IMR-90 (cell line): Measurements from ENCODE around the gene SESN2. TPM values are rescaled to one million over a fixed set of nuclear protein-coding genes. Genes with fewer than 3 reads are reported as not detected.

Experiments
- ATAC-seq: fragments of 200-7000 bp; cut with Tn5 transposase; 2 replicates; pipeline ENCODE4 v1.9.1; 2020; ENCODE audit warnings: low read depth, mild to moderate bottlenecking, moderate library complexity
- BruUV-seq: library from RNA; stranded (reverse); fragments of 400-500 nt; replicated peaks from 2 replicates; lab custom pipeline; 2021; lab: Mats Ljungman, UMichigan
- CTCF ChIA-PET: fragments of 300-600 bp; formaldehyde crosslinking; extraction: SDS; loops from one replicate; lab custom pipeline; 2021; ENCODE audit warnings: antibody characterized with exemption; lab: Yijun Ruan, JAX
- POLR2A ChIA-PET: fragments of 300-600 bp; sonication (Branson Sonifier 250); formaldehyde crosslinking; loops from one replicate; lab custom pipeline; 2022; ENCODE audit warnings: antibody characterized with exemption; ENCODE audit not compliant: unreplicated experiment; lab: Charles Lee
- DNase-seq: peaks from one replicate; pipeline ENCODE4 v3.0.0; 2013
- H2AFZ ChIP-seq: replicated peaks from 2 replicates; pipeline ENCODE3; 2013; ENCODE audit warnings: low read length, mild to moderate bottlenecking; ENCODE audit not compliant: poor library complexity
- H2AK5ac ChIP-seq: 2 replicates; pipeline ENCODE4 v1.6.1; 2013; ENCODE audit warnings: low read depth, low read length, inconsistent platforms
- H2AK9ac ChIP-seq: replicated peaks from 2 replicates; pipeline ENCODE3; 2013; ENCODE audit warnings: mild to moderate bottlenecking, low read depth, low read length, moderate library complexity; ENCODE audit not compliant: poor library complexity
- H2BK120ac ChIP-seq: 2 replicates; pipeline ENCODE4 v1.6.1; 2013; ENCODE audit warnings: low read depth, low read length, inconsistent platforms
- H2BK15ac ChIP-seq: 3 replicates; pipeline ENCODE4 v1.6.1; 2013; ENCODE audit warnings: low read depth, low read length, inconsistent platforms
- H2BK20ac ChIP-seq: 2 replicates; pipeline ENCODE4 v1.6.1; 2013; ENCODE audit warnings: low read depth, mild to moderate bottlenecking, inconsistent platforms, low read length, moderate library complexity
- H2BK5ac ChIP-seq: 2 replicates; pipeline ENCODE4 v1.6.1; 2013; ENCODE audit warnings: mild to moderate bottlenecking, low read depth, low read length, inconsistent platforms; ENCODE audit not compliant: poor library complexity, severe bottlenecking
- H3K14ac ChIP-seq: replicated peaks from 2 replicates; pipeline ENCODE4 v1.6.1; 2013; ENCODE audit warnings: low read depth, low read length, inconsistent platforms
- H3K18ac ChIP-seq: 2 replicates; pipeline ENCODE4 v1.6.1; 2013; ENCODE audit warnings: low read depth, low read length, control low read depth
- H3K23ac ChIP-seq: 2 replicates; pipeline ENCODE4 v1.6.1; 2013; ENCODE audit warnings: low read depth, low read length, inconsistent platforms
- H3K27ac ChIP-seq: 2 replicates; pipeline ENCODE4 v1.5.1; 2013; ENCODE audit warnings: mild to moderate bottlenecking, control low read depth, low read length; ENCODE audit not compliant: insufficient read depth
- H3K27me3 ChIP-seq: 2 replicates; pipeline ENCODE4 v1.6.1; 2013; ENCODE audit warnings: low read length; ENCODE audit not compliant: control insufficient read depth, insufficient read depth
- H3K36me3 ChIP-seq: 2 replicates; pipeline ENCODE4 v1.6.1; 2013; ENCODE audit warnings: low read length, mixed read lengths; ENCODE audit not compliant: control insufficient read depth, insufficient read depth
- H3K4ac ChIP-seq: 2 replicates; pipeline ENCODE4 v1.6.1; 2013; ENCODE audit warnings: low read depth, low read length, inconsistent platforms
- H3K4me1 ChIP-seq: 2 replicates; pipeline ENCODE4 v1.6.1; 2013; ENCODE audit warnings: low read length, mixed read lengths; ENCODE audit not compliant: control insufficient read depth, insufficient read depth
- H3K4me2 ChIP-seq: 2 replicates; pipeline ENCODE4 v1.6.1; 2013; ENCODE audit warnings: low read depth, mild to moderate bottlenecking, control low read depth, low read length, moderate library complexity
- H3K4me3 ChIP-seq: 2 replicates; pipeline ENCODE4 v1.5.1; 2013; ENCODE audit warnings: low read depth, mild to moderate bottlenecking, control low read depth, low read length, moderate library complexity; ENCODE audit not compliant: insufficient read depth
- H3K56ac ChIP-seq: 2 replicates; pipeline ENCODE4 v1.6.1; 2013; ENCODE audit warnings: low read length, inconsistent platforms; ENCODE audit not compliant: insufficient read depth; ENCODE audit errors: extremely low read depth
- H3K79me1 ChIP-seq, 2 experiments: 2 replicates each; pipeline ENCODE4 v1.6.1; 2013; ENCODE audit warnings: low read length in 2 of 2, inconsistent platforms in 1 of 2, low read depth in 1 of 2
- H3K9ac ChIP-seq: 2 replicates; pipeline ENCODE4 v1.6.1; 2013; ENCODE audit warnings: low read depth, low read length, control low read depth
- H3K9me1 ChIP-seq: 2 replicates; pipeline ENCODE4 v1.6.1; 2013; ENCODE audit warnings: low read length, inconsistent platforms; ENCODE audit not compliant: insufficient read depth
- H3K9me3 ChIP-seq: 2 replicates; pipeline ENCODE4 v1.6.1; 2013; ENCODE audit warnings: low read length; ENCODE audit not compliant: control insufficient read depth, insufficient read depth
- H4K20me1 ChIP-seq: 2 replicates; pipeline ENCODE4 v1.6.1; 2013; ENCODE audit warnings: low read length, inconsistent platforms; ENCODE audit not compliant: insufficient read depth
- H4K5ac ChIP-seq: 2 replicates; pipeline ENCODE4 v1.6.1; 2013; ENCODE audit warnings: mild to moderate bottlenecking, low read depth, low read length, control low read depth
- H4K8ac ChIP-seq, 2 experiments: 2 replicates each; pipeline ENCODE4 v1.6.1; 2013; ENCODE audit warnings: low read depth in 2 of 2, low read length in 2 of 2, control low read depth in 1 of 2, inconsistent platforms in 1 of 2
- H4K91ac ChIP-seq: 2 replicates; pipeline ENCODE4 v1.6.1; 2013; ENCODE audit warnings: low read depth, low read length, inconsistent platforms; ENCODE audit not compliant: insufficient read depth
- FOS ChIP-seq: fragments of 150-350 bp; IDR thresholded peaks from 2 replicates; pipeline ENCODE4 v1.6.1; 2016; ENCODE audit warnings: low read depth, low read length
- MXI1 ChIP-seq: IDR thresholded peaks from 2 replicates; pipeline ENCODE4 v1.6.1; 2012; ENCODE audit warnings: low read depth, mild to moderate bottlenecking, low read length, moderate library complexity, borderline replicate concordance
- whole genome bisulfite sequencing, 2 experiments: methylation state at CpG; one replicate each; pipeline versions ENCODE4 v1.1.5 to v1.1.7; 2013; ENCODE audit warnings: missing lambda C conversion rate in 2 of 2; ENCODE audit not compliant: insufficient read length in 1 of 2; ENCODE audit errors: extremely low coverage in 2 of 2; 5-methylcytosine and 5-hydroxymethylcytosine counted together
- dilution Hi-C: fragments of 300-500 bp; cut with HindIII; formaldehyde crosslinking; loops from one replicate; pipeline ENCODE4 v1.14.3; 2018; ENCODE audit warnings: low sequenced_read_pairs; ENCODE audit not compliant: unreplicated experiment
- in situ Hi-C: fragments of 300-500 bp; cut with MboI; formaldehyde crosslinking; loops from 3 replicates; pipeline ENCODE4 v1.14.3; 2019; ENCODE audit warnings: low sequenced_read_pairs, inconsistent platforms, mixed read lengths
- intact Hi-C: fragments of 100-400 bp; cut with micrococcal nuclease; formaldehyde crosslinking; loops from 2 replicates; pipeline ENCODE4 v1.10.0; 2022
- polyA plus RNA-seq, 3 experiments: library from polyadenylated mRNA; depleted of rRNA; stranded (reverse); fragments of >200 nt; gene quantifications; 2 replicates each; pipeline ENCODE4 v1.2.3, GENCODE V29; 2012; ENCODE audit warnings: low replicate concordance in 1 of 3
- total RNA-seq: library from RNA; depleted of rRNA; stranded (reverse); fragments of >200 nt; gene quantifications from 2 replicates; pipeline ENCODE4 v1.2.3, GENCODE V29; 2012
- TF ChIP-seq, protein P1 (sequence below): fragments of 150-350 bp; IDR thresholded peaks from 2 replicates; pipeline ENCODE4 v1.6.1; 2016; ENCODE audit warnings: low read depth, mild to moderate bottlenecking, low read length, moderate library complexity, borderline replicate concordance

The SESN2 gene
- total and polyA plus RNA-seq, 2 of the 4 experiments (the other 2 are of a cell fraction), result 10.2 to 20.9 TPM

DNA sequence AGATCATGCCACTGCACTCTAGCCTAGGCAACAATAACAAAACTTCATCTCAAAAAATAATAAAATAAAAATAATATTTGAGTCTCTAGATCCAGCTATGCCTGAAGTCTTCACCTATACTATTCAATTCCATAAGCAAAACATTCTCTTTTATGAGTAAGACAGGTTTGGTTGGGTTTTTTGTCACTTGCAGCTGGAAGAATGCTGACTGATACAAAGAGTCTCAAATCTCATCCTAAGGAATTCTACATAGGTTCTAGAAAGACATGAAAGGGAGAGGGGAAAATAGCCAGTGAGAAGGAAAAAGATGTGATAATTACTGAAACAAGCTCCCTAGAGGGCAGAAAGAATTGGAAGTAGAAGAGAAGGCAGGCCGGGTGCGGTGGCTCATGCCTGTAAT lies 39.1 kb downstream of the SESN2 start:
- CTCF ChIA-PET, result interaction anchor here (0.5 kb wide), 1 partner anchor 475 kb away, joined by 9 read pairs; no protein-coding TSS in a partner anchor
- WGBS, 2 experiments, result 100% methylated on average over 2 of the region's 2 CpGs; no CpG with 5 or more reads in 1 of the 2 experiments
- no peak for ATAC-seq

More for the DNA sequence above, 39.1 kb downstream of the SESN2 start:
- dilution Hi-C loops (no loop called here), in situ Hi-C loops (no loop called here), intact Hi-C loops (no loop called here)
- BruUV-seq, result no TSS peak
- Histone ChIP-seq H3K23ac (no peak overlapping the region), H2AK9ac (no peak overlapping the region), H3K79me1 (no peaks in the 10 kb centered on the region), H3K56ac (no peak overlapping the region), H3K4me2 (no peak overlapping the region), H2AK5ac (no peak overlapping the region), H3K27ac (no peak overlapping the region), H2BK120ac (no peak overlapping the region), H3K9me1 (peaks cover 7% of the 10 kb centered on the region; the same call in 1 of the 2 replicates), H3K4me1 (peaks cover 2% of the 10 kb centered on the region; the same call in 1 of the 2 replicates), H2BK15ac (no peak overlapping the region), H3K9me3 (no peaks in the 10 kb centered on the region), H3K14ac (no peak overlapping the region), H3K9ac (no peak overlapping the region), H4K91ac (no peak overlapping the region), H2BK20ac (no peak overlapping the region), H3K36me3 (no peaks in the 10 kb centered on the region), H2AFZ (no peak overlapping the region), H4K8ac (no peak overlapping the region), H2BK5ac (no peak overlapping the region), H3K18ac (no peak overlapping the region), H3K4me3 (no peak overlapping the region), H4K5ac (no peak overlapping the region), H3K4ac (no peak overlapping the region), H3K27me3 (no peaks in the 10 kb centered on the region), H4K20me1 (no peaks in the 10 kb centered on the region)
- POLR2A ChIA-PET, result no interaction called here
- TF ChIP-seq, protein P1, sequence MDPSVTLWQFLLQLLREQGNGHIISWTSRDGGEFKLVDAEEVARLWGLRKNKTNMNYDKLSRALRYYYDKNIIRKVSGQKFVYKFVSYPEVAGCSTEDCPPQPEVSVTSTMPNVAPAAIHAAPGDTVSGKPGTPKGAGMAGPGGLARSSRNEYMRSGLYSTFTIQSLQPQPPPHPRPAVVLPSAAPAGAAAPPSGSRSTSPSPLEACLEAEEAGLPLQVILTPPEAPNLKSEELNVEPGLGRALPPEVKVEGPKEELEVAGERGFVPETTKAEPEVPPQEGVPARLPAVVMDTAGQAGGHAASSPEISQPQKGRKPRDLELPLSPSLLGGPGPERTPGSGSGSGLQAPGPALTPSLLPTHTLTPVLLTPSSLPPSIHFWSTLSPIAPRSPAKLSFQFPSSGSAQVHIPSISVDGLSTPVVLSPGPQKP, result no peak
- TF ChIP-seq MXI1 (no peak), FOS (no peak)
- no peak for DNase-seq
